Transverse colon (tissue), 4 donors: ENCODE data around the gene PTPRE. TPM values are rescaled to one million over a fixed set of nuclear protein-coding genes. Genes with fewer than 3 reads are reported as not detected.

Experiments
- DNase-seq: peaks from one replicate; pipeline ENCODE4 v3.0.0-alpha.2; 2019
- H3K27ac ChIP-seq, 4 donors: fragments of 200-600 bp; sonication (generic); 2 replicates each; pipeline ENCODE4 v1.5.1; 2016 to 2018; ENCODE audit warnings: inconsistent platforms in 4 of 4
- H3K27me3 ChIP-seq: fragments of 200-600 bp; sonication (generic); 2 replicates; pipeline ENCODE4 v1.5.1; 2017; ENCODE audit warnings: inconsistent platforms
- H3K36me3 ChIP-seq, 4 donors: fragments of 200-600 bp; sonication (generic); 2 replicates each; pipeline ENCODE4 v1.5.1; 2017 to 2019; ENCODE audit warnings: inconsistent platforms in 4 of 4
- H3K4me1 ChIP-seq, 4 donors: fragments of 200-600 bp; sonication (generic); 2 replicates each; pipeline ENCODE4 v1.5.1; 2017 to 2020; ENCODE audit warnings: inconsistent platforms in 4 of 4
- H3K4me3 ChIP-seq, 4 donors: fragments of 200-600 bp; sonication (generic); 1 replicate in 1 of 4; 2 replicates in 3 of 4; pipeline versions ENCODE4 v1.5.1 to v1.6.1; 2017 to 2019; ENCODE audit warnings: inconsistent platforms in 4 of 4
- H3K9me3 ChIP-seq, 2 donors: fragments of 200-600 bp; sonication (generic); 2 replicates each; pipeline ENCODE4 v1.5.1; 2017 to 2019; ENCODE audit warnings: inconsistent platforms in 2 of 2
- CTCF ChIP-seq, 5 experiments: fragments of 200-600 bp in 3 of 5; fragments of 450-650 bp in 2 of 5; sonication (generic) in 3 of 5; IDR thresholded peaks; 1 replicate in 2 of 5; 2 replicates in 3 of 5; pipeline ENCODE4 v1.5.1; 2016 to 2017; ENCODE audit warnings: antibody characterized with exemption in 5 of 5, inconsistent platforms in 3 of 5, mild to moderate bottlenecking in 2 of 5, moderate library complexity in 1 of 5
- EP300 ChIP-seq: sonication (generic); formaldehyde crosslinking; IDR thresholded peaks from one replicate; pipeline ENCODE4 v1.6.1; 2017; ENCODE audit warnings: antibody characterized with exemption, low read depth
- POLR2A ChIP-seq: fragments of 450-650 bp; IDR thresholded peaks from one replicate; pipeline ENCODE4 v1.6.1; 2016; ENCODE audit warnings: antibody characterized with exemption, mild to moderate bottlenecking, moderate library complexity
- POLR2AphosphoS5 ChIP-seq, 3 donors: sonication (generic); formaldehyde crosslinking; IDR thresholded peaks; one replicate each; pipeline ENCODE4 v1.6.1; 2016; ENCODE audit warnings: antibody characterized with exemption in 3 of 3
- WGBS, 2 donors: methylation state at CpG; one replicate each; pipeline ENCODE4 v1.1.5; 2018; ENCODE audit warnings: low coverage in 1 of 2; 5-methylcytosine and 5-hydroxymethylcytosine counted together
- in situ Hi-C, 4 donors: fragments of 200-750 bp; cut with MboI; loops; one replicate each; pipeline versions ENCODE4 v1.15.0 to v1.15.1; 2017; ENCODE audit warnings: low sequenced_read_pairs in 3 of 4, low pct_ligation_motif_present in 1 of 4, low pct_unique_long_range_greater_than_20kb in 1 of 4
- intact Hi-C: fragments of 100-400 bp; cut with DNase I; formaldehyde crosslinking; loops from one replicate; pipeline ENCODE4 v1.15.1; 2023; ENCODE audit warnings: low total_unique reads
- total RNA-seq, 4 donors: library from RNA; depleted of rRNA; stranded (reverse); fragments of >200 nt; gene quantifications; one replicate each; pipeline ENCODE4 v1.1.0, GENCODE V29; 2016

PTPRE gene
- total RNA-seq, 4 donors from 2014 or later: 25.7 to 43.6 (median 26.7) TPM

- Histone ChIP-seq H3K27me3 (no peaks in the 10 kb centered on the region), H3K4me3 (no peak overlapping the region), H3K27ac (peak overlapping the region; percentile 61 to 74 (median 66)), H3K36me3 (no peaks in the 10 kb centered on the region), H3K4me1 (peaks cover 0 to 30% (median 8%) of the 10 kb centered on the region in 4 donors), H3K9me3 (peaks cover 4 to 6% of the 10 kb centered on the region in 2 donors)
- no peak for TF ChIP-seq EP300
- TF ChIP-seq POLR2A: no peak
- no peak for TF ChIP-seq POLR2AphosphoS5 (IDR thresholded peaks at IDR 0.05)
- intact Hi-C loops: no loop called here
- 60 to 67% methylated on average over 4 to 5 of the region's 5 CpGs for WGBS, 2 donors
- DNase-seq: no peak
- in situ Hi-C loops: no loop called here
Observed at GRCh38 chr10:127979045-127979444, 72.1 kb downstream of the PTPRE start.

- Histone ChIP-seq H3K4me3 (no peak overlapping the region), H3K27me3 (no peaks in the 10 kb centered on the region), H3K36me3 (no peaks in the 10 kb centered on the region), H3K27ac (no peak overlapping the region), H3K9me3 (peaks cover 4 to 6% of the 10 kb centered on the region in 2 donors), H3K4me1 (peaks cover 0 to 29% (median 8%) of the 10 kb centered on the region in 4 donors)
- in situ Hi-C loops (no loop called here), intact Hi-C loops (no loop called here)
- no peak for TF ChIP-seq EP300
- no peak for TF ChIP-seq CTCF (IDR thresholded peaks at IDR 0.05)
- TF ChIP-seq POLR2AphosphoS5 (IDR thresholded peaks at IDR 0.05): no peak
- no peak for TF ChIP-seq POLR2A
- DNase-seq: no peak
- 95 to 100% methylated on average over 1 to 2 of the region's 2 CpGs for WGBS, 2 donors
Observed at GRCh38 chr10:127979566-127979965, 72.7 kb downstream of the PTPRE start.

- no peak for TF ChIP-seq POLR2AphosphoS5 (IDR thresholded peaks at IDR 0.05)
- TF ChIP-seq EP300: no peak
- TF ChIP-seq CTCF (IDR thresholded peaks at IDR 0.05): no peak
- no peak for TF ChIP-seq POLR2A
- 79 to 86% methylated on average over 4 of the region's 4 CpGs for WGBS, 2 donors
- intact Hi-C loops: no loop called here
Observed at GRCh38 chr10:127980898-127981297, 74.0 kb downstream of the PTPRE start.

GRCh38 chr10:127982601-127983000, 75.7 kb downstream of the PTPRE start:
- TF ChIP-seq EP300: no peak
- DNase-seq: no peak
- H3K27ac ChIP-seq: no peak overlapping the region
- no peak overlapping the region for H3K4me3 ChIP-seq
- WGBS, 2 donors: 92 to 95% methylated on average over 6 to 10 of the region's 10 CpGs
- H3K9me3 ChIP-seq: peaks cover 4 to 6% of the 10 kb centered on the region in 2 donors
- peaks cover 0 to 12% (median 2%) of the 10 kb centered on the region in 4 donors for H3K4me1 ChIP-seq
- no peaks in the 10 kb centered on the region for H3K36me3 ChIP-seq
- intact Hi-C loops (no loop called here), in situ Hi-C loops (no loop called here)
- no peaks in the 10 kb centered on the region for H3K27me3 ChIP-seq

More at GRCh38 chr10:127980898-127981297, 74.0 kb downstream of the PTPRE start:
- peaks cover 0 to 27% (median 8%) of the 10 kb centered on the region in 4 donors for H3K4me1 ChIP-seq
- H3K36me3 ChIP-seq: no peaks in the 10 kb centered on the region
- in situ Hi-C loops: no loop called here
- H3K27ac ChIP-seq: no peak overlapping the region
- no peak for DNase-seq
- no peak overlapping the region for H3K4me3 ChIP-seq
- H3K9me3 ChIP-seq: peaks cover 4 to 6% of the 10 kb centered on the region in 2 donors
- H3K27me3 ChIP-seq: no peaks in the 10 kb centered on the region

GRCh38 chr10:127983344-127984100, 76.6 kb downstream of the PTPRE start:
- peak; percentile 14 for DNase-seq

More at GRCh38 chr10:127983344-127984100, 76.6 kb downstream of the PTPRE start:
- in situ Hi-C loops (no loop called here), intact Hi-C loops (no loop called here)
- no peak overlapping the region for H3K27ac ChIP-seq
- peaks cover 0 to 3% (median under 1%) of the 10 kb centered on the region in 4 donors for H3K4me1 ChIP-seq
- peaks cover 4 to 6% of the 10 kb centered on the region in 2 donors for H3K9me3 ChIP-seq
- WGBS, 2 donors: 74 to 83% methylated on average over 10 to 19 of the region's 19 CpGs
- H3K4me3 ChIP-seq: no peak overlapping the region
- TF ChIP-seq CTCF (IDR thresholded peaks at IDR 0.05) (no peak), EP300 (no peak), POLR2AphosphoS5 (IDR thresholded peaks at IDR 0.05) (no peak), POLR2A (no peak)
- no peaks in the 10 kb centered on the region for H3K36me3 ChIP-seq
- no peaks in the 10 kb centered on the region for H3K27me3 ChIP-seq
